Measurements from ENCODE around the gene BANK1.

The BANK1 gene

GRCh38 chr4:102114118-102114630, 323.6 kb downstream of the BANK1 start:
- H3K4me3 ChIP-seq (ENCODE audit: low read depth, low read length) = no peak overlapping the region
- no peak for DNase-seq (ENCODE audit: low read depth)
- no peak for TF ChIP-seq CTCF (IDR thresholded peaks at IDR 0.05; ENCODE audit: insufficient read depth, low read depth, low read length, missing control alignments)

GRCh38 chr4:102116121-102116520, 325.6 kb downstream of the BANK1 start:
- TF ChIP-seq CTCF (IDR thresholded peaks at IDR 0.05; ENCODE audit: insufficient read depth, low read depth, low read length, missing control alignments) = no peak
- no peak for DNase-seq (ENCODE audit: low read depth)
- H3K4me3 ChIP-seq (ENCODE audit: low read depth, low read length) = no peak overlapping the region

DNA sequence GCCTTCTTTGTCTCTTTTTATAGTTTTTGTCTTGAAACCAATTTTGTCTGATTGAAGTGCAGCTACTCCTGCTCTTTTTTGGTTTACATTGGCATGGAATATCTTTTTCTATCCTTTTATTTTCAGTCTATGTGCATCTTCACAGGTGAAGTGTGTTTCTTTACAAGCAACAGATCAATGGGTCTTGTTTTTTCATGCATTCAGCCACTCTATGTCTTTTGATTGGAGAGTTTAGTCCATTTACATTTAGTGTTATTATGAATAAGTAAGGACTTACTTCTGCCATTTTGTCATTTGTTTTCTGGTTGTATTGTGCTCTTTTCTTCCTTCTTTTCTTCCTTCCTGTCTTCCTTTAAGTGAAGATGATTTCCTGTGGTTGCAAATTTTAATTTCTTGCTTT, 330.3 kb downstream of the BANK1 start:
- no peak for TF ChIP-seq CTCF (IDR thresholded peaks at IDR 0.05; ENCODE audit: insufficient read depth, low read depth, low read length, missing control alignments)
- no peak overlapping the region for H3K4me3 ChIP-seq (ENCODE audit: low read depth, low read length)
- DNase-seq (ENCODE audit: low read depth) = no peak
